ENCODE measurements around the gene FNTB. TPM values are rescaled to one million over a fixed set of nuclear protein-coding genes. Genes with fewer than 3 reads are reported as not detected.

FNTB gene
- total RNA-seq, 1 donor from 2014 or later, result 22.4 TPM

- no peaks in the 10 kb centered on the region for H3K9me3 Mint-ChIP-seq (ENCODE audit: low read depth)
- H3K4me3 Mint-ChIP-seq (ENCODE audit: low read depth), result no peak overlapping the region
- no peak for TF ChIP-seq CTCF (IDR thresholded peaks at IDR 0.05; ENCODE audit: unreplicated experiment)
- H3K4me1 Mint-ChIP-seq (ENCODE audit: low read depth), result peaks cover 3% of the 10 kb centered on the region
- H3K27me3 Mint-ChIP-seq, result no peaks in the 10 kb centered on the region
- H3K27ac Mint-ChIP-seq, result no peak overlapping the region
- H3K36me3 Mint-ChIP-seq (ENCODE audit: insufficient read depth), result peaks cover 6% of the 10 kb centered on the region
- DNase-seq (ENCODE audit: low spot score, unreplicated experiment), result no peak
Observed at GRCh38 chr14:65015391-65015790, 28.7 kb downstream of the FNTB start.

DNA sequence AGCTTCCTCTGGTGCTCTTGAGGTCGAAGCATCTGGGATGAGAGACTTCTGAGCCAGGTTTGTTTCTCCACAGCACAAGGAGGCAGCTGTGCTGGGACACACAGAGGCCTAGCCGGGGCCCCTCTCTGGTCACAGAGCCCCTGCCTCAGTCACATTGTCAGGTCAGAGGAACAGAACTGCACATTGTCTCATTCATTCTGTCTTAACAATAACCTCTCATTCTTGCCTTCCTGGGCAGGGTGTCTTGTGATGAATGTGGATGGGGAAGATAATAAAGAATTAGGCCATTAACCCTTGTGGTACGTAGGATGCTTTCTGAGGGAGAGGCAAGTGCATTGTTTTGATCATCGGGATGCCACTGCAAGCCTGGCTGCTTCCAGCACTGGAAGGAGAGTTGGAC, 29.8 kb downstream of the FNTB start:
- DNase-seq (ENCODE audit: low spot score, unreplicated experiment), result no peak
- no peak overlapping the region for H3K4me3 Mint-ChIP-seq (ENCODE audit: low read depth)
- peaks cover 3% of the 10 kb centered on the region for H3K4me1 Mint-ChIP-seq (ENCODE audit: low read depth)
- TF ChIP-seq CTCF (IDR thresholded peaks at IDR 0.05; ENCODE audit: unreplicated experiment), result no peak
- H3K27me3 Mint-ChIP-seq, result no peaks in the 10 kb centered on the region
- H3K36me3 Mint-ChIP-seq (ENCODE audit: insufficient read depth), result peaks cover 6% of the 10 kb centered on the region
- no peak overlapping the region for H3K27ac Mint-ChIP-seq
- no peaks in the 10 kb centered on the region for H3K9me3 Mint-ChIP-seq (ENCODE audit: low read depth)

DNA sequence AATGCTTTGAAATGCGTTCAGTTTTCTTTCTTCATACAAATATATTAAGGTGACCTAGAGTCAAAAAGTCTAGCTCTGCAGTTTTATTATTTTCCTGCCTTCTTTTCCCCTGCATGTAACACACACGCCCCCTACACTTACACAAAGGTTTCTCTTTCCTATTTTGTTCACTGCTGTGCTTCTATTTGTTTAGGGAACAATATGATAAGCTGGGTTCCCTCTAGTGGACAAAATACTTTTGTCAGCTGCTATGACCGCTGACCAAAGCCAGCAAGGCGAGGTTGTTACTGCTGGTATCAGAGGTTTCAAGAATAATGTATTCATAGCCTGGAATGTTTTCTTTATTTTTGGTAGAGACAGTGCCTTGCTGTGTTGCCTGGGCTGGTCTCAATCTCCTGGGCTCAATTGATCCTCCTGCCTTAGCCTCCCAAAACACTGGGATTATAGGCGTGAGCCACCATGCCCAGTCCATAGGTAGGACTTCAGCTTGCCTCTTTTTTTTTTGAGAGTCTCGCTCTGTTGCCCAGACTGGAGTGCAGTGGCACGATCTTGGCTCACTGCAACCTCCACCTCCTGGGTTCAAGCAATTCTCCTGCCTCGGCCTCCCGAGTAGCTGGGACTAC, 33.4 kb downstream of the FNTB start:
- no peaks in the 10 kb centered on the region for H3K27me3 Mint-ChIP-seq
- DNase-seq (ENCODE audit: low spot score, unreplicated experiment), result peak; percentile 16
- peak; percentile 79 for TF ChIP-seq CTCF (IDR thresholded peaks at IDR 0.05; ENCODE audit: unreplicated experiment)
- peak overlapping the region; percentile 19 for H3K27ac Mint-ChIP-seq
- H3K36me3 Mint-ChIP-seq (ENCODE audit: insufficient read depth), result peaks cover 6% of the 10 kb centered on the region
- H3K4me1 Mint-ChIP-seq (ENCODE audit: low read depth), result peaks cover 3% of the 10 kb centered on the region
- no peaks in the 10 kb centered on the region for H3K9me3 Mint-ChIP-seq (ENCODE audit: low read depth)
- no peak overlapping the region for H3K4me3 Mint-ChIP-seq (ENCODE audit: low read depth)

DNA sequence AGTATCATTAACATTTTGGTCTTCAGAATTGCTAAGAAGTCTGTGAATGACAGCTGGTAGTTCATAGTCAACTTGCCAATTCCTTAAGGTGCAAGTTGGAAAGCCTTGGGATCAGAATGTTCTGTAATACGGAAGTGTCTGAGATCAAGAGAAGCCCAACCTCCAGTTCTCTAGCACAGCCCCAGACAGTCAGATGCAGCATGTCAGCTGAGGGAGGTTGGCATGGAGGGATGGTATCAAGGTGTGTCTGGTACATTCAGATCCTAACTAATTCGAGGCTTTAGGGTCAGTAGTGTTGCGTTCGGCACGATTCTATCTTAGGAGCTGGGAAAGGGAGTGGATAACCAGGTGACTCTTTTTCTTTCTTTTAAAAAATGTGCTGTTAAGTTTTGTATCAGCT, 38.3 kb downstream of the FNTB start:
- H3K36me3 Mint-ChIP-seq (ENCODE audit: insufficient read depth), result peaks cover 2% of the 10 kb centered on the region
- no peaks in the 10 kb centered on the region for H3K27me3 Mint-ChIP-seq
- no peak overlapping the region for H3K4me3 Mint-ChIP-seq (ENCODE audit: low read depth)
- TF ChIP-seq CTCF (IDR thresholded peaks at IDR 0.05; ENCODE audit: unreplicated experiment), result no peak
- H3K27ac Mint-ChIP-seq, result no peak overlapping the region
- no peaks in the 10 kb centered on the region for H3K9me3 Mint-ChIP-seq (ENCODE audit: low read depth)
- DNase-seq (ENCODE audit: low spot score, unreplicated experiment), result no peak
- peaks cover 3% of the 10 kb centered on the region for H3K4me1 Mint-ChIP-seq (ENCODE audit: low read depth)

- Mint-ChIP-seq H3K9me3 (ENCODE audit: low read depth) (no peaks in the 10 kb centered on the region), H3K4me3 (ENCODE audit: low read depth) (no peak overlapping the region), H3K36me3 (ENCODE audit: insufficient read depth) (peaks cover 3% of the 10 kb centered on the region), H3K4me1 (ENCODE audit: low read depth) (peaks cover 2% of the 10 kb centered on the region), H3K27ac (no peak overlapping the region), H3K27me3 (no peaks in the 10 kb centered on the region)
- TF ChIP-seq CTCF (IDR thresholded peaks at IDR 0.05; ENCODE audit: unreplicated experiment), result no peak
- no peak for DNase-seq (ENCODE audit: low spot score, unreplicated experiment)
Observed at GRCh38 chr14:65025818-65026217, 39.1 kb downstream of the FNTB start.
